CD14-positive monocyte (primary cell): ENCODE data around the gene MVB12B. TPM values are rescaled to one million over a fixed set of nuclear protein-coding genes. Genes with fewer than 3 reads are reported as not detected.
A peak's percentile ranks its signal among the peaks of the same experiment; 100 is the strongest.

ENCODE experiments used
- DNase-seq, 3 donors: peaks; one replicate each; pipeline ENCODE4 v3.0.0-alpha.2; 2011 to 2022
- H2AFZ ChIP-seq: 2 replicates; pipeline ENCODE4 v1.6.0; 2012; ENCODE audit warnings: mild to moderate bottlenecking, low read depth, low read length, inconsistent platforms; ENCODE audit not compliant: insufficient read depth, poor library complexity, severe bottlenecking
- H3K27ac ChIP-seq, 2 donors: 1 replicate in 1 of 2; 2 replicates in 1 of 2; pipeline ENCODE4 v1.5.1; 2012 to 2013; ENCODE audit warnings: low read length in 2 of 2, control low read depth in 1 of 2, inconsistent platforms in 1 of 2, low read depth in 1 of 2, mild to moderate bottlenecking in 1 of 2
- H3K27me3 ChIP-seq, 2 donors: one replicate each; pipeline versions ENCODE4 v1.6.0 to v1.6.1; 2011 to 2013; ENCODE audit warnings: low read length in 2 of 2; ENCODE audit not compliant: control insufficient read depth in 2 of 2, insufficient read depth in 2 of 2
- H3K36me3 ChIP-seq, 2 donors: replicated peaks in 1 of 2; 1 replicate in 1 of 2; 2 replicates in 1 of 2; pipeline versions ENCODE4 v1.5.1 to v1.6.1; 2012 to 2013; ENCODE audit warnings: low read length in 2 of 2, control low read depth in 1 of 2, inconsistent platforms in 1 of 2, mild to moderate bottlenecking in 1 of 2; ENCODE audit not compliant: insufficient read depth in 2 of 2, control insufficient read depth in 1 of 2
- H3K4me1 ChIP-seq, 2 donors: 1 replicate in 1 of 2; 2 replicates in 1 of 2; pipeline versions ENCODE4 v1.5.1 to v1.6.1; 2012 to 2013; ENCODE audit warnings: low read length in 2 of 2, control low read depth in 1 of 2, inconsistent platforms in 1 of 2, mild to moderate bottlenecking in 1 of 2, moderate library complexity in 1 of 2; ENCODE audit not compliant: insufficient read depth in 2 of 2, control insufficient read depth in 1 of 2
- H3K4me2 ChIP-seq: replicated peaks from 2 replicates; pipeline ENCODE3; 2012; ENCODE audit warnings: low read length, moderate library complexity, mild to moderate bottlenecking; ENCODE audit not compliant: poor library complexity, severe bottlenecking; ENCODE audit errors: extremely low read depth
- H3K4me3 ChIP-seq, 3 experiments: fragments of 200-600 bp in 1 of 3; sonication (generic) in 1 of 3; replicated peaks in 1 of 3; 1 replicate in 2 of 3; 2 replicates in 1 of 3; pipeline ENCODE4 v1.5.1; 2011 to 2013; ENCODE audit warnings: low read length in 3 of 3, mild to moderate bottlenecking in 3 of 3, control low read depth in 2 of 3, low read depth in 2 of 3, inconsistent platforms in 1 of 3, moderate library complexity in 1 of 3
- H3K79me2 ChIP-seq: 2 replicates; pipeline ENCODE4 v1.6.0; 2012; ENCODE audit warnings: mild to moderate bottlenecking, control low read depth, inconsistent platforms, low read length, moderate library complexity; ENCODE audit not compliant: insufficient read depth
- H3K9ac ChIP-seq: 2 replicates; pipeline ENCODE4 v1.6.0; 2017; ENCODE audit warnings: low read length, mild to moderate bottlenecking; ENCODE audit not compliant: insufficient read depth, poor library complexity, severe bottlenecking
- H3K9me3 ChIP-seq, 2 donors: replicated peaks in 1 of 2; 1 replicate in 1 of 2; 2 replicates in 1 of 2; pipeline versions ENCODE4 v1.5.1 to v1.6.1; 2012 to 2013; ENCODE audit warnings: low read length in 2 of 2, control low read depth in 1 of 2; ENCODE audit not compliant: control insufficient read depth in 1 of 2, insufficient read depth in 1 of 2
- H4K20me1 ChIP-seq: 2 replicates; pipeline ENCODE4 v1.6.0; 2012; ENCODE audit warnings: mild to moderate bottlenecking, low read length, control low read depth, moderate library complexity; ENCODE audit not compliant: insufficient read depth
- H3K27ac Mint-ChIP-seq, 7 donors: one replicate each; pipeline ENCODE4 v1.8.0; 2020; ENCODE audit warnings: mild to moderate bottlenecking in 7 of 7, mixed read lengths in 7 of 7, moderate library complexity in 6 of 7, inconsistent platforms in 2 of 7
- H3K27me3 Mint-ChIP-seq, 3 donors: one replicate each; pipeline ENCODE4 v1.8.0; 2021 to 2022; ENCODE audit warnings: low read depth in 3 of 3, mild to moderate bottlenecking in 3 of 3, mixed read lengths in 3 of 3, moderate library complexity in 3 of 3, inconsistent platforms in 1 of 3
- H3K36me3 Mint-ChIP-seq, 2 donors: one replicate each; pipeline ENCODE4 v1.8.0; 2020; ENCODE audit warnings: mixed read lengths in 2 of 2, inconsistent platforms in 1 of 2, mild to moderate bottlenecking in 1 of 2
- H3K4me1 Mint-ChIP-seq: one replicate; pipeline ENCODE4 v1.8.0; 2020; ENCODE audit warnings: mild to moderate bottlenecking, mixed read lengths
- H3K4me3 Mint-ChIP-seq, 2 donors: one replicate each; pipeline ENCODE4 v1.8.0; 2020; ENCODE audit warnings: mild to moderate bottlenecking in 2 of 2, mixed read lengths in 2 of 2, moderate library complexity in 1 of 2
- H3K9me3 Mint-ChIP-seq, 7 donors: one replicate each; pipeline ENCODE4 v1.8.0; 2020 to 2022; ENCODE audit warnings: mixed read lengths in 7 of 7, mild to moderate bottlenecking in 6 of 7, moderate library complexity in 6 of 7, inconsistent platforms in 2 of 7
- WGBS: methylation state at CpG from one replicate; pipeline ENCODE4 v1.1.5; 2013; ENCODE audit warnings: missing lambda C conversion rate; ENCODE audit not compliant: insufficient coverage; 5-methylcytosine and 5-hydroxymethylcytosine counted together
- intact Hi-C, 2 donors: fragments of 100-400 bp; cut with micrococcal nuclease; formaldehyde crosslinking; loops; one replicate each; pipeline versions ENCODE4 v1.15.0 to v1.15.1; 2023
- polyA plus RNA-seq, 3 donors: library from polyadenylated mRNA; depleted of rRNA in 1 of 3; unstranded in 2 of 3; stranded (reverse) in 1 of 3; fragments of 300-500 nt in 2 of 3; fragments of >200 nt in 1 of 3; fragmentation: Illumina TruSeq in 2 of 3; gene quantifications; 1 replicate in 2 of 3; 2 replicates in 1 of 3; pipeline ENCODE4 v1.2.3, GENCODE V29; 2012 to 2021
- TF ChIP-seq, protein P1 (sequence below): fragments of 200-600 bp; IDR thresholded peaks from one replicate; pipeline ENCODE4 v1.8.0; 2022; ENCODE audit warnings: antibody characterized with exemption, mild to moderate bottlenecking

MVB12B gene
- polyA plus RNA-seq, 3 donors = 2.8 to 8.1 (median 3.5) TPM

DNA sequence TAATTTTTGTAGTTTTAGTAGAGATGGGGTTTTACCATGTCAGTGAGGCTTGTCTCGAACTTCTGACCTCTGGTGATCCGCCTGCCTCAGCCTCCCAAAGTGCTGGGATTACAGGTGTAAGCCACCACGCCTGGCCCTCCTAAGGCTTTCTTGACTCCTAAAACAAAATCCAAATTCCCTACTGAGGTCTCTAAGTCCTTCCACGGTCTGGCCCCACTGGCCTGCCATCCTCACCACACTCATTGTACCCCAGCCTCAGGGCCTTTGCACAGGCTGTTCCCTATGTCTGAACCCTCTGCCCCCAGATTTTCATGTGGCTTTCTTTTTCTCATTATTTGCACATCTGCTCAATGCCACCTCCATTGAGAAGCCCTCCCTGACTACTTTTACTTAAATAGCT, 34.7 kb upstream of the MVB12B start:
- no peak overlapping the region for H3K27ac Mint-ChIP-seq
- intact Hi-C loops = no loop called here
- no peak for DNase-seq
- H3K27ac ChIP-seq = no peak overlapping the region
- H3K4me1 ChIP-seq = no peaks in the 10 kb centered on the region
- WGBS = 92% methylated on average over 2 of the region's 4 CpGs
- H3K36me3 Mint-ChIP-seq = no peaks in the 10 kb centered on the region
- peaks cover 5 to 11% (median 11%) of the 10 kb centered on the region in 3 donors for H3K27me3 Mint-ChIP-seq
- no peak overlapping the region for H3K4me3 ChIP-seq
- no peaks in the 10 kb centered on the region for H4K20me1 ChIP-seq
- no peak overlapping the region for H3K4me2 ChIP-seq
- H3K9me3 Mint-ChIP-seq = peaks cover 0 to 2% (median 0%) of the 10 kb centered on the region in 7 donors
- H3K27me3 ChIP-seq = no peaks in the 10 kb centered on the region
- H3K9ac ChIP-seq = no peak overlapping the region
- no peaks in the 10 kb centered on the region for H3K79me2 ChIP-seq
- TF ChIP-seq, protein P1, sequence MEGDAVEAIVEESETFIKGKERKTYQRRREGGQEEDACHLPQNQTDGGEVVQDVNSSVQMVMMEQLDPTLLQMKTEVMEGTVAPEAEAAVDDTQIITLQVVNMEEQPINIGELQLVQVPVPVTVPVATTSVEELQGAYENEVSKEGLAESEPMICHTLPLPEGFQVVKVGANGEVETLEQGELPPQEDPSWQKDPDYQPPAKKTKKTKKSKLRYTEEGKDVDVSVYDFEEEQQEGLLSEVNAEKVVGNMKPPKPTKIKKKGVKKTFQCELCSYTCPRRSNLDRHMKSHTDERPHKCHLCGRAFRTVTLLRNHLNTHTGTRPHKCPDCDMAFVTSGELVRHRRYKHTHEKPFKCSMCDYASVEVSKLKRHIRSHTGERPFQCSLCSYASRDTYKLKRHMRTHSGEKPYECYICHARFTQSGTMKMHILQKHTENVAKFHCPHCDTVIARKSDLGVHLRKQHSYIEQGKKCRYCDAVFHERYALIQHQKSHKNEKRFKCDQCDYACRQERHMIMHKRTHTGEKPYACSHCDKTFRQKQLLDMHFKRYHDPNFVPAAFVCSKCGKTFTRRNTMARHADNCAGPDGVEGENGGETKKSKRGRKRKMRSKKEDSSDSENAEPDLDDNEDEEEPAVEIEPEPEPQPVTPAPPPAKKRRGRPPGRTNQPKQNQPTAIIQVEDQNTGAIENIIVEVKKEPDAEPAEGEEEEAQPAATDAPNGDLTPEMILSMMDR = no peak
- no peak overlapping the region for H2AFZ ChIP-seq
- H3K36me3 ChIP-seq = no peaks in the 10 kb centered on the region
- H3K9me3 ChIP-seq = no peaks in the 10 kb centered on the region
- no peaks in the 10 kb centered on the region for H3K4me1 Mint-ChIP-seq
- no peak overlapping the region for H3K4me3 Mint-ChIP-seq

DNA sequence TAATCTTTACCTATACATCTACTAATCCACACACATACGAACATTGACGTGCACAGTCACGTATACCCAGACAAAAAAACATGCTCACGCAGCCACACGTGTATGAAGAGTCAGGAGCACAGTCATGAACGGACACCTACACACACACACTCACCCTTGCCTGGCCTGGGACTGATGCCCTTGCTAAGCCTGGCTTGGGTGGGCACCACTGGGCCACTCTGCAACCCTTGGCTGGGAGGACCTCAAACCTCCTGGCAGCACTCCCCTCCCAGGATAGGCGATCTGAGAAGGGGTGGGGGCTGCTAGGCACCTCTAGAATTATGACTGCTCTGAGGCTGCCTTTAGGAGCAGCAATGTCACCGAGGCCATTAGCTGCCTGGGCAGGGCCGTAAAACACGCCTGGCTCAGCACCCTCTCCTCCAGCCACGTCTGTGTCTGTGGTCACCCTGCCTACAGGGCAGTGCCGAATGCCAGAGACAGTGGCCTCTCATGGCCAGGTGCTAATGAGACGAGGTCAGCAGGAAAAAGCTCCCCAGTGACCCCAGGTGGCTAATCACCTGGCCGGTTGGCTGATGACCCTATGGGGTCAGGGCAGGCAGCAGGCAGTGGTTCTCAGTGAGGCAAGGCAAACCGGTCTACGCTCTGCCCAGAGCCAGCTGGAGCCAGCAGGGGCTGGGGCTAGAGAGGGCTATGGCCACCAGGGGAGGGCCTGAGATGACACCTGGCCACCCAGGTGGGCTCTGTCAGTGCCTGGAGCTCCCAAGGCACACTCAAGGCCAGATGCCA, 33.7 kb upstream of the MVB12B start:
- no peak overlapping the region for H3K4me2 ChIP-seq
- TF ChIP-seq, protein P1 = no peak
- no peaks in the 10 kb centered on the region for H3K36me3 ChIP-seq
- no peak overlapping the region for H2AFZ ChIP-seq
- H3K4me3 ChIP-seq = no peak overlapping the region
- WGBS = 92% methylated on average over 16 of the region's 16 CpGs
- no peaks in the 10 kb centered on the region for H3K27me3 ChIP-seq
- H3K9me3 ChIP-seq = no peaks in the 10 kb centered on the region
- H3K79me2 ChIP-seq = no peaks in the 10 kb centered on the region
- H3K36me3 Mint-ChIP-seq = no peaks in the 10 kb centered on the region
- no peak overlapping the region for H3K9ac ChIP-seq
- no peaks in the 10 kb centered on the region for H3K4me1 ChIP-seq
- DNase-seq = no peak
- H3K9me3 Mint-ChIP-seq = peaks cover 0 to 2% (median 0%) of the 10 kb centered on the region in 7 donors
- H3K27me3 Mint-ChIP-seq = peaks cover 5 to 11% (median 9%) of the 10 kb centered on the region in 3 donors
- no peak overlapping the region for H3K27ac ChIP-seq
- intact Hi-C loops = no loop called here
- H4K20me1 ChIP-seq = no peaks in the 10 kb centered on the region
- peak overlapping the region in 1 of 7 donors; percentile 35 for H3K27ac Mint-ChIP-seq
- H3K4me1 Mint-ChIP-seq = no peaks in the 10 kb centered on the region
- H3K4me3 Mint-ChIP-seq = no peak overlapping the region
